K562 (cell line): ENCODE results near the gene DNAJB12. TPM values are rescaled to one million over a fixed set of nuclear protein-coding genes. Genes with fewer than 3 reads are reported as not detected.

Experiments
- BCL6 ChIP-seq: fragments of 250-450 bp; sonication (Bioruptor Pico); IDR thresholded peaks from 2 replicates; pipeline ENCODE4 v1.4.0; 2020
- FOXK1 ChIP-seq: sonication (generic); formaldehyde crosslinking; IDR thresholded peaks from 2 replicates; pipeline ENCODE4 v1.8.0; 2022; ENCODE audit warnings: missing genetic modification reagents, mild to moderate bottlenecking, borderline replicate concordance
- KLF10 ChIP-seq: fragments of 250-450 bp; sonication (Bioruptor Pico); IDR thresholded peaks from 2 replicates; pipeline ENCODE4 v1.6.1; 2021; ENCODE audit warnings: matching md5 sums
- SAFB2 ChIP-seq: fragments of 200-400 bp; formaldehyde crosslinking; IDR thresholded peaks from 2 replicates; pipeline ENCODE4 v1.6.1; 2018; ENCODE audit warnings: borderline replicate concordance, low read length, low read depth, moderate library complexity; ENCODE audit not compliant: severe bottlenecking
- SRF ChIP-seq, 2 experiments: fragments of 250-450, 450-650 bp in 1 of 2; sonication (Bioruptor Pico) in 1 of 2; sonication (generic) in 1 of 2; formaldehyde crosslinking; IDR thresholded peaks; 2 replicates each; pipeline versions ENCODE4 v1.5.0 to v1.5.1; 2020 to 2022; ENCODE audit warnings: mild to moderate bottlenecking in 1 of 2, missing genetic modification reagents in 1 of 2
- TEAD1 ChIP-seq, 2 experiments: fragments of 450-650 bp in 1 of 2; sonication (generic) in 1 of 2; formaldehyde crosslinking; IDR thresholded peaks; 2 replicates each; pipeline versions ENCODE4 v1.4.0 to v1.8.0; 2020 to 2022; ENCODE audit warnings: mild to moderate bottlenecking in 2 of 2, missing genetic modification reagents in 1 of 2
- ZKSCAN3 ChIP-seq: fragments of 250-450 bp; sonication (Bioruptor Pico); IDR thresholded peaks from 2 replicates; pipeline ENCODE4 v1.4.0; 2020
- ZNF318 ChIP-seq, 2 experiments: fragments of 450-650 bp; IDR thresholded peaks; 2 replicates each; pipeline ENCODE4 v1.6.1; 2016; ENCODE audit warnings: mild to moderate bottlenecking in 2 of 2, borderline replicate concordance in 1 of 2, low read depth in 1 of 2, moderate library complexity in 1 of 2
- polyA plus RNA-seq, 8 experiments: library from polyadenylated mRNA; depleted of rRNA in 4 of 8; stranded (reverse) in 5 of 8; unstranded in 3 of 8; fragments of >200 nt; fragmentation: Nextera tagmentation in 2 of 8; fragmentation: Illumina TruSeq in 1 of 8; extraction: Ambion mirVana in 2 of 8; extraction: Trizol in 1 of 8; gene quantifications; 2 replicates each; pipeline versions ENCODE4 v1.2.1 to v1.2.3, GENCODE V29; 2011 to 2014; ENCODE audit warnings: inconsistent platforms in 1 of 8, missing spikeins in 1 of 8
- total RNA-seq, 7 experiments: library from RNA; depleted of rRNA in 6 of 7; stranded (reverse); fragments of >200 nt in 6 of 7; fragmentation: Illumina TruSeq in 2 of 7; extraction: Trizol in 2 of 7; gene quantifications; 2 replicates each; pipeline versions ENCODE4 v1.2.1 to v1.2.3, GENCODE V29; 2011 to 2021; ENCODE audit warnings: low replicate concordance in 1 of 7
- TF ChIP-seq, protein P1 (sequence below): fragments of 250-450 bp; sonication (Bioruptor Pico); IDR thresholded peaks from 2 replicates; pipeline ENCODE4 v1.4.0; 2020; ENCODE audit warnings: mild to moderate bottlenecking, moderate library complexity
- TF ChIP-seq, protein P2 (sequence below): fragments of 200-800 bp; sonication (Bioruptor generic); IDR thresholded peaks from 2 replicates; pipeline ENCODE4 v1.6.1; 2016; ENCODE audit warnings: missing genetic modification characterization, missing compliant biosample characterization

The DNAJB12 gene
- total and polyA plus RNA-seq, 9 of the 15 experiments (the other 6 are each of a cell fraction or from before 2014, with no cell fraction given), result 3.5 to 31.5 (median 20.3) TPM

- TF ChIP-seq, protein P1, sequence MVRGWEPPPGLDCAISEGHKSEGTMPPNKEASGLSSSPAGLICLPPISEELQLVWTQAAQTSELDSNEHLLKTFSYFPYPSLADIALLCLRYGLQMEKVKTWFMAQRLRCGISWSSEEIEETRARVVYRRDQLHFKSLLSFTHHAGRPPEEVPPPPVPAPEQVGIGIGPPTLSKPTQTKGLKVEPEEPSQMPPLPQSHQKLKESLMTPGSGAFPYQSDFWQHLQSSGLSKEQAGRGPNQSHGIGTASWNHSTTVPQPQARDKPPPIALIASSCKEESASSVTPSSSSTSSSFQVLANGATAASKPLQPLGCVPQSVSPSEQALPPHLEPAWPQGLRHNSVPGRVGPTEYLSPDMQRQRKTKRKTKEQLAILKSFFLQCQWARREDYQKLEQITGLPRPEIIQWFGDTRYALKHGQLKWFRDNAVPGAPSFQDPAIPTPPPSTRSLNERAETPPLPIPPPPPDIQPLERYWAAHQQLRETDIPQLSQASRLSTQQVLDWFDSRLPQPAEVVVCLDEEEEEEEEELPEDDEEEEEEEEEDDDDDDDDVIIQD, result no peak
- no peak for TF ChIP-seq KLF10
- no peak for TF ChIP-seq SAFB2
- TF ChIP-seq BCL6 (CRISPR knock-in tag), result no peak
- no peak for TF ChIP-seq ZKSCAN3
- no peak; a peak in 1 of 4 replicates for TF ChIP-seq SRF (CRISPR knock-in tag; IDR thresholded peaks at IDR 0.05)
- no peak for TF ChIP-seq FOXK1 (CRISPR knock-in tag)
- no peak for TF ChIP-seq ZNF318 (IDR thresholded peaks at IDR 0.05; ENCODE audit: borderline replicate concordance in 1 of 2, low read depth in 1 of 2)
- 0 out of 4 replicates have a peak, but pooled peaks of 1 of the 2 experiments have one; percentile 6 for TF ChIP-seq TEAD1 (CRISPR knock-in tag; IDR thresholded peaks at IDR 0.05)
- TF ChIP-seq, protein P2, sequence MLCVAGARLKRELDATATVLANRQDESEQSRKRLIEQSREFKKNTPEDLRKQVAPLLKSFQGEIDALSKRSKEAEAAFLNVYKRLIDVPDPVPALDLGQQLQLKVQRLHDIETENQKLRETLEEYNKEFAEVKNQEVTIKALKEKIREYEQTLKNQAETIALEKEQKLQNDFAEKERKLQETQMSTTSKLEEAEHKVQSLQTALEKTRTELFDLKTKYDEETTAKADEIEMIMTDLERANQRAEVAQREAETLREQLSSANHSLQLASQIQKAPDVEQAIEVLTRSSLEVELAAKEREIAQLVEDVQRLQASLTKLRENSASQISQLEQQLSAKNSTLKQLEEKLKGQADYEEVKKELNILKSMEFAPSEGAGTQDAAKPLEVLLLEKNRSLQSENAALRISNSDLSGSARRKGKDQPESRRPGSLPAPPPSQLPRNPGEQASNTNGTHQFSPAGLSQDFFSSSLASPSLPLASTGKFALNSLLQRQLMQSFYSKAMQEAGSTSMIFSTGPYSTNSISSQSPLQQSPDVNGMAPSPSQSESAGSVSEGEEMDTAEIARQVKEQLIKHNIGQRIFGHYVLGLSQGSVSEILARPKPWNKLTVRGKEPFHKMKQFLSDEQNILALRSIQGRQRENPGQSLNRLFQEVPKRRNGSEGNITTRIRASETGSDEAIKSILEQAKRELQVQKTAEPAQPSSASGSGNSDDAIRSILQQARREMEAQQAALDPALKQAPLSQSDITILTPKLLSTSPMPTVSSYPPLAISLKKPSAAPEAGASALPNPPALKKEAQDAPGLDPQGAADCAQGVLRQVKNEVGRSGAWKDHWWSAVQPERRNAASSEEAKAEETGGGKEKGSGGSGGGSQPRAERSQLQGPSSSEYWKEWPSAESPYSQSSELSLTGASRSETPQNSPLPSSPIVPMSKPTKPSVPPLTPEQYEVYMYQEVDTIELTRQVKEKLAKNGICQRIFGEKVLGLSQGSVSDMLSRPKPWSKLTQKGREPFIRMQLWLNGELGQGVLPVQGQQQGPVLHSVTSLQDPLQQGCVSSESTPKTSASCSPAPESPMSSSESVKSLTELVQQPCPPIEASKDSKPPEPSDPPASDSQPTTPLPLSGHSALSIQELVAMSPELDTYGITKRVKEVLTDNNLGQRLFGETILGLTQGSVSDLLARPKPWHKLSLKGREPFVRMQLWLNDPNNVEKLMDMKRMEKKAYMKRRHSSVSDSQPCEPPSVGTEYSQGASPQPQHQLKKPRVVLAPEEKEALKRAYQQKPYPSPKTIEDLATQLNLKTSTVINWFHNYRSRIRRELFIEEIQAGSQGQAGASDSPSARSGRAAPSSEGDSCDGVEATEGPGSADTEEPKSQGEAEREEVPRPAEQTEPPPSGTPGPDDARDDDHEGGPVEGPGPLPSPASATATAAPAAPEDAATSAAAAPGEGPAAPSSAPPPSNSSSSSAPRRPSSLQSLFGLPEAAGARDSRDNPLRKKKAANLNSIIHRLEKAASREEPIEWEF (CRISPR knock-in tag), result no peak
Measured at GRCh38 chr10:72328045-72328828, 26.5 kb downstream of the DNAJB12 start (continued).
